Prostate gland (tissue), 1 donor: ENCODE measurements around the gene ELK1.

Experiments
- POLR2A ChIP-seq: fragments of 450-650 bp; IDR thresholded peaks from one replicate; pipeline ENCODE4 v1.6.1; 2016; ENCODE audit warnings: antibody characterized with exemption, mild to moderate bottlenecking
- POLR2AphosphoS5 ChIP-seq: sonication (generic); formaldehyde crosslinking; IDR thresholded peaks from one replicate; pipeline ENCODE4 v1.6.1; 2017; ENCODE audit warnings: antibody characterized with exemption

GRCh38 chrX:47633689-47634590 lies 16.4 kb downstream of the ELK1 start:
- TF ChIP-seq POLR2AphosphoS5, result no peak
- TF ChIP-seq POLR2A, result no peak
